Measurements from ENCODE around the gene ZNF827.

DNA sequence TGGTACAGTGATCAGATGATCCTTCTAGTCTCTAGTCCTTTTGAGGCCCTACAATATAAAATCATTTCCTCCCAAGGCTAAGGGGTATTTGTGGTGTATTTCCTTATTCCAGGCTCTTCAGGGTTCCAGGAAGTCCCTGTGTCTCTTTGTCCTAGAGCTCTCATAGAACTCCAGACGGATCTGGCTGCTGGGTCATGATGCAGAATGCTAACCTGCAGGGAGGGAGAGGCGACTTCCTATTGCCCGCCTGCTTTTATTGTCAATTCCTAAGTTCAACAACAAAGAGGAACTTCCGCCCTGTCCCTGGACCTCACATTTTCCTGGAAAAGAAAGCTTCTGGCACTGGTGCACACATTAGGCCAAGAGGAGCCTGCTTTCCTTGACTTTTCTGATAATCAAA, 45.9 kb upstream of the ZNF827 start:
- TF ChIP-seq, protein P1, sequence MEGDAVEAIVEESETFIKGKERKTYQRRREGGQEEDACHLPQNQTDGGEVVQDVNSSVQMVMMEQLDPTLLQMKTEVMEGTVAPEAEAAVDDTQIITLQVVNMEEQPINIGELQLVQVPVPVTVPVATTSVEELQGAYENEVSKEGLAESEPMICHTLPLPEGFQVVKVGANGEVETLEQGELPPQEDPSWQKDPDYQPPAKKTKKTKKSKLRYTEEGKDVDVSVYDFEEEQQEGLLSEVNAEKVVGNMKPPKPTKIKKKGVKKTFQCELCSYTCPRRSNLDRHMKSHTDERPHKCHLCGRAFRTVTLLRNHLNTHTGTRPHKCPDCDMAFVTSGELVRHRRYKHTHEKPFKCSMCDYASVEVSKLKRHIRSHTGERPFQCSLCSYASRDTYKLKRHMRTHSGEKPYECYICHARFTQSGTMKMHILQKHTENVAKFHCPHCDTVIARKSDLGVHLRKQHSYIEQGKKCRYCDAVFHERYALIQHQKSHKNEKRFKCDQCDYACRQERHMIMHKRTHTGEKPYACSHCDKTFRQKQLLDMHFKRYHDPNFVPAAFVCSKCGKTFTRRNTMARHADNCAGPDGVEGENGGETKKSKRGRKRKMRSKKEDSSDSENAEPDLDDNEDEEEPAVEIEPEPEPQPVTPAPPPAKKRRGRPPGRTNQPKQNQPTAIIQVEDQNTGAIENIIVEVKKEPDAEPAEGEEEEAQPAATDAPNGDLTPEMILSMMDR (IDR thresholded peaks at IDR 0.05): no peak
- no peak for TF ChIP-seq POLR2A (IDR thresholded peaks at IDR 0.05)

Data from thyroid gland (tissue), 4 donors.